ENCODE results near the gene EDN3.
"Not testable (repeated sequence)": the region's sequence is repeated elsewhere in the genome, so short reads cannot be mapped to it uniquely, and the experiment has no call there.

EDN3 gene

GRCh38 chr20:59336540-59336939, 36.1 kb downstream of the EDN3 start:
- DNase-seq (no peak), ATAC-seq (no peak)

- not testable (repeated sequence) for ATAC-seq, DNase-seq
These were observed 38.0 kb downstream of the EDN3 start for GRCh38 chr20:59338444-59338843.

- DNase-seq, result no peak
- no peak for ATAC-seq
These were observed 39.9 kb downstream of the EDN3 start for GRCh38 chr20:59340201-59340885.

GRCh38 chr20:59341285-59342022, 41.0 kb downstream of the EDN3 start:
- not testable (repeated sequence) for ATAC-seq, DNase-seq

- no peak for ATAC-seq
These were observed 41.9 kb downstream of the EDN3 start for GRCh38 chr20:59342023-59342957.

GRCh38 chr20:59346061-59346460, 45.6 kb downstream of the EDN3 start:
- no peak for DNase-seq

More at GRCh38 chr20:59342023-59342957, 41.9 kb downstream of the EDN3 start:
- no peak for DNase-seq

GRCh38 chr20:59349277-59349676, 48.9 kb downstream of the EDN3 start:
- no peak for DNase-seq
- no peak for ATAC-seq

More at GRCh38 chr20:59346061-59346460, 45.6 kb downstream of the EDN3 start:
- ATAC-seq, result no peak

- no peak for DNase-seq
- no peak for ATAC-seq
These were observed 50.1 kb downstream of the EDN3 start for GRCh38 chr20:59350330-59351156.

GRCh38 chr20:59351157-59352040, 51.0 kb downstream of the EDN3 start:
- ATAC-seq (no peak), DNase-seq (no peak)

- DNase-seq (no peak), ATAC-seq (no peak)
These were observed 52.1 kb downstream of the EDN3 start for GRCh38 chr20:59352541-59352940.

- DNase-seq, result no peak
- no peak for ATAC-seq
These were observed 52.6 kb downstream of the EDN3 start for GRCh38 chr20:59352990-59353389.

GRCh38 chr20:59354460-59354859, 54.0 kb downstream of the EDN3 start:
- no peak for ATAC-seq
- no peak for DNase-seq

GRCh38 chr20:59355242-59355641, 54.8 kb downstream of the EDN3 start:
- no peak for DNase-seq
- ATAC-seq, result no peak

GRCh38 chr20:59356662-59357165, 56.3 kb downstream of the EDN3 start:
- no peak for DNase-seq
- no peak for ATAC-seq

- not testable (repeated sequence) for ATAC-seq, DNase-seq
These were observed 58.4 kb downstream of the EDN3 start for GRCh38 chr20:59358793-59359192.

- no peak for DNase-seq
- no peak for ATAC-seq
These were observed 59.7 kb downstream of the EDN3 start for GRCh38 chr20:59359906-59360725.

GRCh38 chr20:59360934-59361333, 60.5 kb downstream of the EDN3 start:
- no peak for DNase-seq
- no peak for ATAC-seq

- ATAC-seq (no peak), DNase-seq (no peak)
These were observed 61.0 kb downstream of the EDN3 start for GRCh38 chr20:59361411-59361810.

- no peak for ATAC-seq
- DNase-seq, result no peak
These were observed 62.7 kb downstream of the EDN3 start for GRCh38 chr20:59363101-59363500.

All from stimulated activated naive CD8-positive, alpha-beta T cell treated with anti-CD3 and anti-CD28 coated beads, Interleukin-15, Interleukin-2, amounts not matched to agents 100 U/mL and 50 U/mL, for 24 hours (primary cell).